Fibroblast of lung (primary cell): ENCODE data around the gene PXDC1. TPM values are rescaled to one million over a fixed set of nuclear protein-coding genes. Genes with fewer than 3 reads are reported as not detected.

Experiments used
- DNase-seq, 2 donors: peaks; one replicate each; pipeline versions ENCODE4 v3.0.0 to v3.0.0-alpha.2; 2010; ENCODE audit warnings: low read depth in 2 of 2
- H2AFZ ChIP-seq: 2 replicates; pipeline ENCODE4 v1.5.1; 2012; ENCODE audit warnings: low read length, control low read depth, inconsistent platforms
- H3K27ac ChIP-seq: 2 replicates; pipeline ENCODE4 v1.5.1; 2011; ENCODE audit warnings: low read length, control low read depth; ENCODE audit not compliant: insufficient read depth
- H3K27me3 ChIP-seq: 2 replicates; pipeline ENCODE4 v1.5.1; 2011; ENCODE audit warnings: mild to moderate bottlenecking, low read length; ENCODE audit not compliant: control insufficient read depth, insufficient read depth
- H3K36me3 ChIP-seq: 2 replicates; pipeline ENCODE4 v1.5.1; 2011; ENCODE audit warnings: low read length; ENCODE audit not compliant: control insufficient read depth, insufficient read depth
- H3K4me1 ChIP-seq: 2 replicates; pipeline ENCODE4 v1.5.1; 2011; ENCODE audit warnings: low read length; ENCODE audit not compliant: control insufficient read depth, insufficient read depth; ENCODE audit errors: extremely low read depth
- H3K4me2 ChIP-seq: 2 replicates; pipeline ENCODE4 v1.5.1; 2011; ENCODE audit warnings: low read length, control low read depth; ENCODE audit not compliant: insufficient read depth; ENCODE audit errors: extremely low read depth
- H3K4me3 ChIP-seq, 4 experiments: fragments of 200-600 bp in 1 of 4; sonication (generic) in 1 of 4; replicated peaks in 1 of 4; 2 replicates each; pipeline ENCODE4 v1.5.1; 2011 to 2016; ENCODE audit warnings: low read length in 4 of 4, low read depth in 3 of 4, mild to moderate bottlenecking in 3 of 4, control low read depth in 2 of 4, inconsistent platforms in 1 of 4, mixed read lengths in 1 of 4; ENCODE audit not compliant: insufficient read depth in 1 of 4; ENCODE audit errors: control extremely low read depth in 1 of 4
- H3K79me2 ChIP-seq: 2 replicates; pipeline ENCODE4 v1.5.1; 2012; ENCODE audit warnings: mild to moderate bottlenecking, low read length, inconsistent platforms; ENCODE audit not compliant: control insufficient read depth, insufficient read depth
- H3K9ac ChIP-seq: 2 replicates; pipeline ENCODE4 v1.5.1; 2011; ENCODE audit warnings: mild to moderate bottlenecking, low read length, control low read depth; ENCODE audit not compliant: insufficient read depth
- H3K9me3 ChIP-seq: 2 replicates; pipeline ENCODE4 v1.5.1; 2012; ENCODE audit warnings: low read depth, low read length; ENCODE audit not compliant: control insufficient read depth, insufficient read depth
- H4K20me1 ChIP-seq: 2 replicates; pipeline ENCODE4 v1.5.1; 2011; ENCODE audit warnings: low read length; ENCODE audit not compliant: control insufficient read depth, insufficient read depth; ENCODE audit errors: extremely low read depth
- EZH2 ChIP-seq: IDR thresholded peaks from 2 replicates; pipeline ENCODE4 v1.5.1; 2012; ENCODE audit warnings: low read length, control low read depth, mild to moderate bottlenecking; ENCODE audit errors: missing control alignments
- polyA plus RNA-seq, 2 donors: library from polyadenylated mRNA; depleted of rRNA in 1 of 2; stranded (reverse) in 1 of 2; unstranded in 1 of 2; fragments of >200 nt; gene quantifications; 2 replicates each; pipeline ENCODE4 v1.2.1, GENCODE V29; 2011 to 2012; ENCODE audit warnings: missing spikeins in 1 of 2
- total RNA-seq: library from RNA; depleted of rRNA; stranded (reverse); fragments of >200 nt; gene quantifications from 2 replicates; pipeline ENCODE4 v1.2.1, GENCODE V29; 2014
- TF ChIP-seq, protein P1 (sequence below), 2 donors: IDR thresholded peaks in 1 of 2; conservative IDR thresholded peaks in 1 of 2; 1 replicate in 1 of 2; 2 replicates in 1 of 2; pipeline ENCODE4 v1.5.1; 2011 to 2012; ENCODE audit warnings: low read length in 2 of 2, control low read depth in 1 of 2, inconsistent platforms in 1 of 2, low read depth in 1 of 2, mild to moderate bottlenecking in 1 of 2

PXDC1 gene
- total and polyA plus RNA-seq, 2 donors (not counting 1 experiment from before 2014, with no cell fraction given) = 30.3 to 52.7 TPM

DNA sequence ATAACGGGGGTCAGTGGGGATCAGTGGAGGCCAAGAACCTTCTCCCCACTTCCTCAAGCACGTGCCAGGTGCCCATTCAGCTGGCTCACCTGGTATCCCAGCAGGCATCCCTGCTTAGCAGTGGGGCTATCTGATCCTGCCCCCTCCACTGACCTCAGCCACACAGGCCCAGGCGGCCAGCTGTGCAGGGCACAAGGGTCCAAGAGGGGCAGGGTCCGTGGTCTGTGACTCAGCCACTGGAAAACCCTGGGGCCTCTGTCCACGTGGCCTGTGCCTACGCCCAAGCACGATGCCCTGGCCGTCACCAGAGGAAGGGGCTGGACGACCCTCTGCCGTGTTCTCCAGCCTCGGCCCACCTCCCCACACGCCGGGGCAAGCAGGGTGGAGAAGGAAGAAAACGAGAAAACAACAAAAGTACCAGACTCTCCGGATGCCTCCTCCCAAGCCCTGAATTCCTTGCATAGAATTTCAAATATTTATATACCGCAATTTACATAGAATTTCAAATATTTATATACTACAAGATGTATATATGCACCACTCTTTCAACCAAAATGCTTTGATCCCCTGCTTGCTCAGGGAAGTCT, 12.1 kb downstream of the PXDC1 start:
- no peak for DNase-seq
- H3K27me3 ChIP-seq = no peaks in the 10 kb centered on the region
- H3K4me3 ChIP-seq = no peak overlapping the region
- no peak for TF ChIP-seq EZH2
- TF ChIP-seq, protein P1, sequence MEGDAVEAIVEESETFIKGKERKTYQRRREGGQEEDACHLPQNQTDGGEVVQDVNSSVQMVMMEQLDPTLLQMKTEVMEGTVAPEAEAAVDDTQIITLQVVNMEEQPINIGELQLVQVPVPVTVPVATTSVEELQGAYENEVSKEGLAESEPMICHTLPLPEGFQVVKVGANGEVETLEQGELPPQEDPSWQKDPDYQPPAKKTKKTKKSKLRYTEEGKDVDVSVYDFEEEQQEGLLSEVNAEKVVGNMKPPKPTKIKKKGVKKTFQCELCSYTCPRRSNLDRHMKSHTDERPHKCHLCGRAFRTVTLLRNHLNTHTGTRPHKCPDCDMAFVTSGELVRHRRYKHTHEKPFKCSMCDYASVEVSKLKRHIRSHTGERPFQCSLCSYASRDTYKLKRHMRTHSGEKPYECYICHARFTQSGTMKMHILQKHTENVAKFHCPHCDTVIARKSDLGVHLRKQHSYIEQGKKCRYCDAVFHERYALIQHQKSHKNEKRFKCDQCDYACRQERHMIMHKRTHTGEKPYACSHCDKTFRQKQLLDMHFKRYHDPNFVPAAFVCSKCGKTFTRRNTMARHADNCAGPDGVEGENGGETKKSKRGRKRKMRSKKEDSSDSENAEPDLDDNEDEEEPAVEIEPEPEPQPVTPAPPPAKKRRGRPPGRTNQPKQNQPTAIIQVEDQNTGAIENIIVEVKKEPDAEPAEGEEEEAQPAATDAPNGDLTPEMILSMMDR (conservative IDR thresholded peaks at IDR 0.05 in 1 of 2, IDR thresholded peaks at IDR 0.05 in 1 of 2; ENCODE audit: low read depth in 1 of 2, low read length in 2 of 2) = no peak
- no peaks in the 10 kb centered on the region for H3K9me3 ChIP-seq
- no peak overlapping the region for H3K9ac ChIP-seq
- H4K20me1 ChIP-seq = no peaks in the 10 kb centered on the region
- H3K36me3 ChIP-seq = peaks cover 20% of the 10 kb centered on the region
- H3K4me2 ChIP-seq = no peak overlapping the region
- H3K79me2 ChIP-seq = peaks cover 96% of the 10 kb centered on the region
- H3K4me1 ChIP-seq = peaks cover 3% of the 10 kb centered on the region
- H3K27ac ChIP-seq = peak overlapping the region; percentile 20
- no peak overlapping the region for H2AFZ ChIP-seq

DNA sequence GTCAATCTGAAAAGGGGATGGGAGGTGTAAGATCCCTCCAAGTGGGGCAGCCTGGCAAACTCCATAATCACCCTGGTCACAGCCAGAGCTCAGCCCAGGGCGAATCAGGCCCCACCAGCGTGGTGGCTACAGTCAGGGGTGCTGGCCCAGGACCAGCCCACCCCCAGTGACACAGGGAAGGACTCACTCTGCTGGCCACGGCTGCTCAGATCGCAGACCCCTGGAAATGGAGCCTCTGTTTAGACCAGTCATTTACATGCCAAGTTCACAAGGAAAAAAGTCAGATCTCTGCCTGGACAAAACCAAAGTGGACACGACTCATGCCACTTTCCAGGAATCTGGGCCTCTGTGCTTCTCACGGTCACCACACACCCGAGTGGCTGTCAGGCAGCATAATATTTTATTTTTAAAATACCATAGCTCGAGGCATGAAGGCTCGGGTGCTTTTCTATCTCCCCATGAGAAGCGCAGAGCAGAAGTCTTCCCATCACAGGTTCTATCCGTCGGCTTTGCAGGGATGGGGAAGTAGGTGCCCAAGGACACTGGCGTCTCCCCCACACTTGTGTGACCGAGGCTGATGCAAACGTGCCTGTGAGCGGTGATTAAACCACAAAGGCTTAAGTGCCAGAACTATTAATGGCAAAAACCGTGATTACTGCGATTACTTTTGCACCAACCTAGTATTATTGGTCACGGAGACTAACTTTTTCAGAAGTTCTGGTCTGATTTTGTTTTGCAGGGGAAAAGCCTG, 13.0 kb downstream of the PXDC1 start:
- no peaks in the 10 kb centered on the region for H4K20me1 ChIP-seq
- H3K27ac ChIP-seq = no peak overlapping the region
- no peak overlapping the region for H3K4me3 ChIP-seq
- peaks cover 3% of the 10 kb centered on the region for H3K4me1 ChIP-seq
- peaks cover 24% of the 10 kb centered on the region for H3K36me3 ChIP-seq
- H2AFZ ChIP-seq = no peak overlapping the region
- TF ChIP-seq EZH2 = no peak
- TF ChIP-seq, protein P1 (conservative IDR thresholded peaks at IDR 0.05 in 1 of 2, IDR thresholded peaks at IDR 0.05 in 1 of 2; ENCODE audit: low read depth in 1 of 2, low read length in 2 of 2) = no peak
- no peaks in the 10 kb centered on the region for H3K27me3 ChIP-seq
- no peak overlapping the region for H3K4me2 ChIP-seq
- H3K79me2 ChIP-seq = peaks cover 95% of the 10 kb centered on the region
- no peak for DNase-seq
- no peak overlapping the region for H3K9ac ChIP-seq
- no peaks in the 10 kb centered on the region for H3K9me3 ChIP-seq

DNA sequence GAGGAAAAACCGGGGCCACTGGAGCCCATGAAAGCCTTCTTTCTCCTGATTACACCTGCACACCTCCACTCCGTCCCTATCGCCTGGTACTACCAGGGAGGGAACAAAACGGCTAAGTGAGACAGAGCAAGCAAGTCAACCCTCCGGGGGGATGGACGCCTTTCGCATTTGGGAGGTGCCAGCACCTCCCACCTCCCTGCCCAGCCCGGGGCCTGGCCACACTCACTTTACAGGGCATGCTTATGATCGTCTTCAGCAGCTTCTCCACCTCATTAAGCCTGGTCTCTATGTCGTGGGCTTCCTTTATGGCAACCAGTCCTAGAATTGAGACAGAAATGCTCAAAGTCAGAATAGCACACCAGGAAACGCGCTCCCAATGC, 13.7 kb downstream of the PXDC1 start:
- H3K9me3 ChIP-seq = no peaks in the 10 kb centered on the region
- no peak overlapping the region for H2AFZ ChIP-seq
- H3K79me2 ChIP-seq = peaks cover 95% of the 10 kb centered on the region
- no peak overlapping the region for H3K9ac ChIP-seq
- TF ChIP-seq EZH2 = no peak
- TF ChIP-seq, protein P1 (conservative IDR thresholded peaks at IDR 0.05 in 1 of 2, IDR thresholded peaks at IDR 0.05 in 1 of 2; ENCODE audit: low read depth in 1 of 2, low read length in 2 of 2) = no peak
- no peaks in the 10 kb centered on the region for H3K27me3 ChIP-seq
- peaks cover under 1% of the 10 kb centered on the region for H4K20me1 ChIP-seq
- peaks cover 3% of the 10 kb centered on the region for H3K4me1 ChIP-seq
- no peak overlapping the region for H3K4me2 ChIP-seq
- no peak overlapping the region for H3K4me3 ChIP-seq
- peaks cover 25% of the 10 kb centered on the region for H3K36me3 ChIP-seq
- H3K27ac ChIP-seq = no peak overlapping the region
- no peak for DNase-seq
